BLaER1 (cell line): ENCODE results near the gene HSPBP1.
A peak's percentile ranks its signal among the peaks of the same experiment; 100 is the strongest.

Experiments
- H3K27ac ChIP-seq: shearing (Covaris generic); formaldehyde crosslinking; 2 replicates; pipeline ENCODE4 v1.8.1; 2022
- H3K27me3 ChIP-seq: shearing (Covaris generic); formaldehyde crosslinking; 2 replicates; pipeline ENCODE4 v1.8.1; 2022
- H3K36me3 ChIP-seq: shearing (Covaris generic); formaldehyde crosslinking; 2 replicates; pipeline ENCODE4 v1.8.1; 2022
- H3K4me1 ChIP-seq: shearing (Covaris generic); formaldehyde crosslinking; 2 replicates; pipeline ENCODE4 v1.8.1; 2022
- H3K4me2 ChIP-seq: shearing (Covaris generic); formaldehyde crosslinking; 2 replicates; pipeline ENCODE4 v1.8.1; 2022
- H3K4me3 ChIP-seq: shearing (Covaris generic); formaldehyde crosslinking; 2 replicates; pipeline ENCODE4 v1.8.1; 2022
- H3K9ac ChIP-seq: shearing (Covaris generic); formaldehyde crosslinking; 2 replicates; pipeline ENCODE4 v1.8.1; 2022
- H3K9me3 ChIP-seq: shearing (Covaris generic); formaldehyde crosslinking; 2 replicates; pipeline ENCODE4 v1.8.1; 2022
- H4K20me1 ChIP-seq: shearing (Covaris generic); formaldehyde crosslinking; 2 replicates; pipeline ENCODE4 v1.8.1; 2022
- Cebpa-rat ChIP-seq: shearing (Covaris generic); IDR thresholded peaks from 2 replicates; pipeline ENCODE4 v1.8.1; 2022

HSPBP1 gene

DNA sequence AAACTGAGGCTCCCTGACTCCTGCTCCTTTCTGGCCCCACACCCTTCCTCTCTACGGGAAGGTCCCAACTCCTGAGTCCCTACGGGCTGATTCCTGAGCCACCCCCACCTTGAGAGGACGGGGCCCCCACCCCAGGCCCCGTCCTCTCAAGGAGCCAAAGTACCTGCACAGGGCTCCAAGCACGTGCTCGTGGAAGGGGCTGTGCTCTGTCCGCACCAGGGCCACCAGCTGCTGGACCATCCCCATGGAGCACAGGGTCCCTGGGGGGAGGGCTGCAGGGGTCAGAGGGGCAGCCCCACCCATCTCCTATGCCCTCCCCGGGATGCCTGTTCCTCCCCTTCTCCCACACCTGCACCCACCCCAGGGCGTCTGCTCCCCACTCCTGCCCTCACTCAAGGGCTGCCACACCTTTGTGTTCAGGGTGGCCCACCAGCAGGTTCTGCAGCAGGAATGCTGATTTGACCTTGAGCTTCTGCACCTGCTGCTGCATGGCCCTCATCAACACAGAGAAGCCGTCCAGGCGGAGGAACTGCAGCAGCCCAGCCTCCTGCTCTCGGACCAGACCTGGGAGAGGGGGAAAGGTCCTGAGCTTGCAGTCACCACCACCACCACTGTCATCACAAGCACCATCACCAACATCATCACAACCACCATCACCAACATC lies 14.1 kb downstream of the HSPBP1 start:
- no peak overlapping the region for H3K4me2 ChIP-seq
- peaks cover under 1% of the 10 kb centered on the region; the same call in 1 of the 2 replicates for H3K4me1 ChIP-seq
- H3K27me3 ChIP-seq, result no peaks in the 10 kb centered on the region
- H3K27ac ChIP-seq, result no peak overlapping the region
- H4K20me1 ChIP-seq, result no peaks in the 10 kb centered on the region
- H3K9me3 ChIP-seq, result peaks cover 18% of the 10 kb centered on the region
- H3K4me3 ChIP-seq, result no peak overlapping the region
- TF ChIP-seq Cebpa-rat, result no peak
- no peak overlapping the region for H3K9ac ChIP-seq
- peaks cover 58% of the 10 kb centered on the region for H3K36me3 ChIP-seq

DNA sequence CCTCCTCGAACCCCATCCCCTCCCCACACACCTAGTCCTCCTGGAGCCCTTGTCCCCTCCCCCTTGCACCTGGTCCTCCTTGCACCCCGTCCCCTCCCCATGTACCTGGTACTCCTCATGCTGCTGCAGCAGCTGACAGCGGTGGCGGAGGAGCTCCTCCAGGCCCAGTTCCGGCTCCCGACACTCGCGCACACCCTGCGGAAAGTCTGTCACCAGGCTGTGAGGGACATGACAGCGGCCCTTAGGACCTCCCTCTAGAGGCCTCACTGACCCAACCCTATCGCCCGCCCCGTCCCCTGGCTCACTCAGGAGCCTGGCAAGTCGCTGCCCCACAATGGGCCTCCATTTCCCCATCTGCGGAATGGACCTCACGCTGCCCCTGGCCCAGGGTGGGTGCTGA lies 14.7 kb downstream of the HSPBP1 start:
- H3K9me3 ChIP-seq, result peaks cover 18% of the 10 kb centered on the region
- no peak overlapping the region for H3K9ac ChIP-seq
- no peaks in the 10 kb centered on the region for H4K20me1 ChIP-seq
- no peak for TF ChIP-seq Cebpa-rat
- peaks cover 53% of the 10 kb centered on the region for H3K36me3 ChIP-seq
- H3K4me2 ChIP-seq, result no peak overlapping the region
- no peaks in the 10 kb centered on the region for H3K27me3 ChIP-seq
- no peak overlapping the region for H3K4me3 ChIP-seq
- H3K27ac ChIP-seq, result no peak overlapping the region
- H3K4me1 ChIP-seq, result peaks cover 7% of the 10 kb centered on the region

DNA sequence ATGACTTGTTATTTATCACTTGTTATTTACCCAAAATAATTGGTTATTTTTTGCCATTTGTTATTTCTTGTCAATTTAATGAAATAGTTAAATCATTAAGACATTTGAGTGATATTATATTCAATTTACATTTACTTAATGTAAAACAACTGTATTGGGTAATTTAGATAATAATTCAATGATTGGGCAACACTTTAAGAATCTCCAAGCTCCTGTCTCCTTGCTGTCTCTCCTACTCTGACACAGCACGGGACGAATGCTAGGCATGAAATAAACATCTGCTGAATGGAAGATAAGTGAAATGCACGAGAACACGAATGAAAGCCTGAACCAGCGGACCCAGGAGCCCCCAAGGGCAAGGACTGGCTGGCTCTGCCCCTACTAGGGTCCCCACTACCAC lies 15.4 kb downstream of the HSPBP1 start:
- no peak overlapping the region for H3K27ac ChIP-seq
- H4K20me1 ChIP-seq, result no peaks in the 10 kb centered on the region
- H3K9ac ChIP-seq, result no peak overlapping the region
- H3K4me1 ChIP-seq, result peaks cover 14% of the 10 kb centered on the region
- no peak for TF ChIP-seq Cebpa-rat
- H3K27me3 ChIP-seq, result no peaks in the 10 kb centered on the region
- peaks cover 46% of the 10 kb centered on the region for H3K36me3 ChIP-seq
- H3K4me2 ChIP-seq, result no peak overlapping the region
- H3K4me3 ChIP-seq, result no peak overlapping the region
- H3K9me3 ChIP-seq, result peaks cover 18% of the 10 kb centered on the region

DNA sequence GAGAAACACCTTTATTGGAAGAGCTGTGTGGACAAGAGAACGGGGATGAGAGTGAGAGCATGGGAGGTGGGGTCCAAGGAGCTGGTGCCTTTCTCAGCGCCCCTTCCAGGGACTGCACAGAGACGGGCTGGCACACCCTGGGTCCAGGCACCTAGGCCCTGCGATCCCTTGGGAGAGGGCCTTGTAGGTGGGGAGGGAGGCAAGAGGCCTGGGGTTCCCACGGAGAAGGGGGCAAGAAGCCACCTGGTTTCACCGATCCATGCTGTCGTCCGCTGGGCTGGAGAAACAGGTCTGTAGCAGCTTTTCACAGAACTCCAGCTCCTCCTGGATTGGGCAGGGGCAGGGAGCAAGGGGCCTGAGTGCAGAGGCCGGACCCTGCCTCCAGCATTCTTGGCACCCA lies 17.6 kb downstream of the HSPBP1 start:
- H3K4me1 ChIP-seq, result peaks cover 15% of the 10 kb centered on the region
- H3K4me2 ChIP-seq, result no peak overlapping the region
- peaks cover 12% of the 10 kb centered on the region for H4K20me1 ChIP-seq
- H3K36me3 ChIP-seq, result peaks cover 28% of the 10 kb centered on the region
- H3K27ac ChIP-seq, result no peak overlapping the region
- no peak overlapping the region for H3K4me3 ChIP-seq
- peaks cover 12% of the 10 kb centered on the region for H3K9me3 ChIP-seq
- no peaks in the 10 kb centered on the region for H3K27me3 ChIP-seq
- no peak overlapping the region for H3K9ac ChIP-seq
- no peak for TF ChIP-seq Cebpa-rat

DNA sequence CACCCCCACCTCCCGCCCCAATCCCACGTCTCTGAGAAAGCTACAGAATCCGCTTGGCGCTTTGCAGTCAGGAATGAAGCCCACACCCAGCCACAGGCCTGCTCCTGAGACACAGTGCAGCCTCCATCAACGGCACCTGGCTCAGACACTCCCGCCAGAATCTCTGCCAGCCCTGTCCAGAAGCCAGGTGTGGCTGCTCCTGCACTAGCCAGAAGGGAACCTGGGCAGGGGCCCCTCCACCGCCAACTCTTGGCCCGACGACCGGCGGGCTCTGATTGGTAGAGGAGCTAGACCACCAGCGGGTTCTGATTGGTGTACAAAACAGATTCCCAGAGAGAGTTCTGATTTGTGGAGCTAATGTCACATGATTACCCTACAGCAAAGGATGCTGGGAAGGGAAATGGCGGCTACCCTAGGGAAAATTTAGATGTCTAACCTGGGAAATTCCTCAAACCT lies 18.2 kb downstream of the HSPBP1 start:
- peaks cover 18% of the 10 kb centered on the region for H4K20me1 ChIP-seq
- TF ChIP-seq Cebpa-rat, result no peak
- H3K27me3 ChIP-seq, result no peaks in the 10 kb centered on the region
- H3K9ac ChIP-seq, result no peak overlapping the region
- H3K4me3 ChIP-seq, result no peak overlapping the region
- peaks cover 5% of the 10 kb centered on the region for H3K9me3 ChIP-seq
- H3K36me3 ChIP-seq, result peaks cover 22% of the 10 kb centered on the region
- peaks cover 21% of the 10 kb centered on the region for H3K4me1 ChIP-seq
- H3K4me2 ChIP-seq, result no peak overlapping the region
- H3K27ac ChIP-seq, result no peak overlapping the region

DNA sequence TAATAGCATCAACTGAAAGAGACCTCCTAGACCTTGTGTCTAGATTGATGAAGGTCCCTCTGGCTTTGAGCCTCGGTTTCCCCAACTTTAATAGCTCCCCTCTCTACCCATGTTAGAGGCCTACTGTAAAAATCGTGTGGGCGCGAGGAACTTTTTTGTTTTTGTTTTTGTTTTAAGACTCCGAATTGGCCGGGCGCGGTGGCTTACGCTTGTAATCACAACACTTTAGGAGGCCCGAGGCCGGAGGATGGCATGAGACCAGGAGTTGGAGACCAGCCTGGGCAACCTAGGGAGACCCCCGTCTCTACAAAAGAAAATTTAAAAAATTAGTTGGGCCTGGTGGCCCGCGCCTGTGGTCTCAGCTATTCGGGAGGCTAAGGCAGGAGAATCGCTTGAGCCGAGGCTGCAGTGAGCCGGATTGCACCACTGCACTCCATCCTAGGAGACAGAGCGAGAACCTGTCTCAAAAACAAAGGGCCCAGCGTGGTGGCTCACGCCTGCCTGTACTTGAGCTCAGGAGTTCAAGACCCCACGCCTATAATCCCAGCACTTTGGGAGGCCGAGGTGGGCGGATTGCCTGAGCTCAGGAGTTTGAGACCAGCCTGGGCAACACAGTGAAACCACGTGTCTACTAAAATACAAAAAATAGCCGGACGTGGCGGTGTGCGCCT lies 20.2 kb downstream of the HSPBP1 start:
- Histone ChIP-seq H3K4me3 (peak overlapping the region; percentile 88), H3K27me3 (no peaks in the 10 kb centered on the region), H3K4me1 (peaks cover 41% of the 10 kb centered on the region), H3K36me3 (peaks cover 21% of the 10 kb centered on the region), H3K9me3 (no peaks in the 10 kb centered on the region), H3K9ac (peak overlapping the region; percentile 91), H4K20me1 (peaks cover 39% of the 10 kb centered on the region), H3K4me2 (peak overlapping the region; percentile 94), H3K27ac (peak overlapping the region; percentile 97)
- TF ChIP-seq Cebpa-rat, result no peak; the same call in 1 of the 2 replicates

DNA sequence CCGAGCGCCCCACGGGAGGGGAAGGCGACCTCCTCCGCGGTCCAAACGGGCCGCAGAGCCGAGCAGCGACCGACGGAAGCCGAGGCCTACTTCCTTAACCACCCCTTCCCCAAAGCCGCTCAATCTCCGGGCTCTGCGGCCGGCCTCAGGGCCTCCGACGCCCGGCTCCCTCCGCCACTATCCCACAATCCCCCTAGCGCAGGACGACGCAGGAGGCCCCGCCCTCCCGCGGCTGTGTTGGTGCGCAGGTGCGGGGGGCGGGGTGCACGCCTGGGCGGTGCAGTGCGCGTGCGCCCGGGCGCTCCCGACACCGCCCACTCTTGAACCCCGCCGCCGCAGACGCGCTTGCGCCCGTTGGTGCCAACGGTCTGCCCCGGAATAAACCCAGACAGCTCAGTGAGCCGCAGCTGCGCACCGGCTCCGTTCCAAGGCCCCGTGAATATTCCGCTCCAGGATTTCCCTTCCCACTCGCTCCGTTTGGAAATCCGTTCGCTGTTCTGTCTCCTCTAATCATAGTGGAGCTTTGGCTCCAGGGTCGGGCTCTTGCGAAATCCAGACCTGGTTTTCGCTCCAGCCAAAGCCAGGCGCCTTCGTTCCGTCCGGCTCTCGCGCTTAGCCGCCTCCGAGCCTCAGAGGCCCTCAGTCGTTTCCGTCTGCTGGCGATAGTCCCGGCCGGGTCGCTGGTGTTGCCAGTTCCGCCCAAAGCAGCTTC lies 20.9 kb downstream of the HSPBP1 start, which contains the start of gene PPP6R1:
TSS of gene PPP6R1 (minus strand) at position 190 of the 712 bp plus-strand sequence. CDS start 11,914 bp downstream, outside the sequence.
- Histone ChIP-seq H3K36me3 (peaks cover 21% of the 10 kb centered on the region), H4K20me1 (peaks cover 46% of the 10 kb centered on the region), H3K27ac (peak within 1 kb of the TSS; percentile 98), H3K4me1 (peaks cover 46% of the 10 kb centered on the region), H3K27me3 (no peaks in the 10 kb centered on the region), H3K9me3 (no peaks in the 10 kb centered on the region), H3K4me3 (peak within 1 kb of the TSS; percentile 88), H3K9ac (peak within 1 kb of the TSS; percentile 97), H3K4me2 (peak within 1 kb of the TSS; percentile 98)
- peak; percentile 81 for TF ChIP-seq Cebpa-rat

DNA sequence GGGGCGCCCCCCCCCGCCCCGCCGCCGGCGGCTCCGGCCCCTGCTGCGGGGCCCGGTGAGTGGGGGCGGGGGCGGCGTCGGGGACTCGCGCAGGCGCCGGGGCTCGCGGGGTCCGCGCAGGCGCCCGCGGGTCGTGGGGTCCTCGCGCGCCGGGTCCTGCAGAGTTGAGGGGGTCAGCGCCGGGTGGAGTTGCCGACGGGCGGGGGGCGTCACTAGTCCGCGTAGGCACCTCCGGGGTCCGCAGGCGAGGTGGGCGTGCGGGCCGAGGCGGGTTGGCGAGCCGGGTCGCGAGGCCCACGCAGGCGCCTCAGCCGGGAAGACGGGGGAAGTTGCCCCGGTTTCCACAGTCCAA lies 21.5 kb downstream of the HSPBP1 start:
- Histone ChIP-seq H3K4me3 (peak overlapping the region; percentile 88), H3K9ac (peak overlapping the region; percentile 97), H3K4me2 (peak overlapping the region; percentile 98), H3K36me3 (peaks cover 21% of the 10 kb centered on the region), H3K27ac (peak overlapping the region; percentile 98), H3K27me3 (no peaks in the 10 kb centered on the region), H4K20me1 (peaks cover 51% of the 10 kb centered on the region), H3K9me3 (no peaks in the 10 kb centered on the region), H3K4me1 (peaks cover 52% of the 10 kb centered on the region)
- TF ChIP-seq Cebpa-rat, result no peak

DNA sequence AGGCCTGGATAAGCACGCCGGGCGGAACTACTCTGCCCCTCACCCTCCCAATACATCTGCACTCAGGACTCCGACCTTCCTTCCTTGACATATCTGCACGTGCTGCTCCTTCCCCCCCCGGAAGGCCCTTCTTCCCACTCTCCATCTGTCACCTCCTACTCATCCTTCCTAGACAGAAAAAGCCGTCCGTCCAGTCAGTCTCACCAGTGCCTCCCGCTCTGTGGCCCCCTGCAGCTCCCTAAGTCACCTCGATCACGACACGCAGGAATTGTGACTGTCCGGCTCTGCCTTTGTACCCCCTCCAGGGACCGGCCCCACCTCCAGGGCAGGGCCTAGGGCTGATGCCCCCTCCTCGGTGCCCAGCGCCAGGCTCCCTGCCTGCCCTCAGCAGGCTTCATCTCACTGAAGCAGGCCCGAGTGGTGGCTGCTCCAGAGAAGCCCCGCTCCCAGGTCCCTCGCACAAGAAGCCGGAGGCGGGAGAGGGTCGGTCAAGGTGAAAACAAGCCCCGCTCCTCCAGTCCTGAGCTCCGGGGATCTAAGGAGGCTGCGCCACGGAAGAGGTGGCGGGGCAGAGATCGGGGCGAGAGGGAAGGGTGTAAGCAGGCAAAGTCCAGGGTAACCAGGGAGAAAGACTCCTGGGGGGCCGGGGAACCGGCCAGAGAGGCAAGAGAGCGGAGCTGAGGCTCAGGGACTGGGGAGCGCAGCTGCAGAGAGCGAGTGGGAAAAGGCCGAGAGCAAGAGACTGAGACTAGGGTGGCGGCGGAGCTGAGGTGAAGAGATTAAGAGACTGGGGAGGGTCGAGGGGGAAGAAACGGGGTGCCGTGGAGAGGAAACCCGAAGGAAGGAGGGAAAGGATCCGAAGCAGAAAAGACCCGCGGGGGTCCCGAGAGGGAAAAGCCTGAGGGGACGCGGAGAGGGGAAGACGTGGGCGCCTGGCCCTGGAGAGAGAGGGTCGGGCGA lies 22.2 kb downstream of the HSPBP1 start:
- H3K4me1 ChIP-seq, result peaks cover 59% of the 10 kb centered on the region
- H3K36me3 ChIP-seq, result peaks cover 22% of the 10 kb centered on the region
- no peaks in the 10 kb centered on the region for H3K9me3 ChIP-seq
- H3K9ac ChIP-seq, result peak overlapping the region; percentile 97
- peaks cover 58% of the 10 kb centered on the region for H4K20me1 ChIP-seq
- H3K27ac ChIP-seq, result peak overlapping the region; percentile 98
- no peak for TF ChIP-seq Cebpa-rat
- peak overlapping the region; percentile 98 for H3K4me2 ChIP-seq
- peak overlapping the region; percentile 88 for H3K4me3 ChIP-seq
- H3K27me3 ChIP-seq, result no peaks in the 10 kb centered on the region
